Breast epithelium (tissue), 3 donors: ENCODE measurements around the gene DENND2C.
A peak's percentile ranks its signal among the peaks of the same experiment; 100 is the strongest.

ENCODE experiments used
- POLR2A ChIP-seq: fragments of 450-650 bp; IDR thresholded peaks from one replicate; pipeline ENCODE4 v1.6.1; 2016; ENCODE audit warnings: antibody characterized with exemption, mild to moderate bottlenecking, moderate library complexity
- POLR2AphosphoS5 ChIP-seq, 3 donors: sonication (generic); formaldehyde crosslinking; IDR thresholded peaks; one replicate each; pipeline ENCODE4 v1.6.1; 2017; ENCODE audit warnings: antibody characterized with exemption in 3 of 3

DNA sequence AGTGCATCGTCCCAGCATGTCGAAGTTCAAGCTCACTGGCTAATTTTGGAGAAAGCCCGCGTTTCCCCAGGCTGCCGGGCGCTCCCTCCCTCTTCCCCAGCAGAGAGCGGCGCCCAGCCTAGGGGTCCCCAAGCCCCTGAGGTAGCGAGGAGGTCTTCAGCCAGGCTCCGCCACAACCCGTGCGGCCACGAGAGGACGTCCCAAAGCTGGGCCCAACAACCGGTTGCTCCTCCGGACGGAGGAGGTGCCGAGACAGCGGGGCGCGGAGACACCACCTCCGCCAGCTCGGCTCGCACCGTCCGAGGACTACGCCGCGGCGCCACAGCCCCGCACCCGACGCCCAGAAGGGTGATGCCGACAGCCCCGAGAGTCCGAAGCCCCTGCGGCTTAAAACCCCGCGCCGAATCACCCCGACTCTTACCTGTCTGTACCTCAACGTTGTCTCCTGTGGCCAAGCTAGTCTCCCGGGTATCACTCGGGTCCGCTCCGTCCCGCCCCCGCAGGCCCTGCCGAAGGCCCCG, at the start of gene DENND2C:
- TF ChIP-seq POLR2A: no peak
- peak in 1 of 3 donors; percentile 20 for TF ChIP-seq POLR2AphosphoS5 (IDR thresholded peaks at IDR 0.05)
